HEK293T (cell line): Measurements from ENCODE around the gene IGSF5.

ENCODE experiments used
- ELF4 ChIP-seq: fragments of 450-650 bp; IDR thresholded peaks from 2 replicates; pipeline ENCODE4 v1.6.1; 2017; ENCODE audit warnings: antibody characterized with exemption
- TARDBP ChIP-seq: fragments of 450-650 bp; IDR thresholded peaks from 2 replicates; pipeline ENCODE4 v1.6.1; 2016

DNA sequence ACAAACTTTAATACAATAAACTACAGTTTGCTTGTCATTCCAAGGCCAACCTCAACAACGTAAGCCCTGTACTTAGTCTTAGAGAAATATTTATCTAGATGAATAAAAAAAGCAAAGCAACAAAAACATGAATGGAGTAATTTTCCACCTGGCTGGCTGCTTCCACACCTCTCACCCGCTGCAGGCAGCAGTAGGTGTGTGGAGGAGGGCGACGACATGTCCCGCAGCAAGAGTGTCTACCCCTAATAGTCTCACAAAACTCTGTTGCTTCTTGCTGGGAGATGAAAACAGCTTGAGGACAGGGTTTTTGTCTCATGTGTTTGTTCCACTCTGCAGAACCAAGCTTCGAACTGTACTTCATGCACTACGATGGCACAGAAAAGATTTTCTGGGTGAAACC is 48.8 kb upstream of the IGSF5 start:
- TF ChIP-seq ELF4 (no peak), TARDBP (no peak)
